Choroid plexus epithelial cell (primary cell): Measurements from ENCODE around the gene PHLDA2.
A peak's percentile ranks its signal among the peaks of the same experiment; 100 is the strongest.
"Not testable (repeated sequence)": the region's sequence is repeated elsewhere in the genome, so short reads cannot be mapped to it uniquely, and the experiment has no call there.

Experiments used
- DNase-seq: peaks from one replicate; pipeline ENCODE4 v3.0.0-alpha.2; 2010; ENCODE audit warnings: low read depth
- H3K4me3 ChIP-seq: 2 replicates; pipeline ENCODE4 v1.5.1; 2011; ENCODE audit warnings: low read depth, mild to moderate bottlenecking, control low read depth, low read length, moderate library complexity
- CTCF ChIP-seq: conservative IDR thresholded peaks from 2 replicates; pipeline ENCODE4 v1.5.1; 2011; ENCODE audit warnings: low read depth, mild to moderate bottlenecking, control low read depth, inconsistent platforms, low read length, moderate library complexity

The PHLDA2 gene

GRCh38 chr11:2912498-2912897, 16.7 kb downstream of the PHLDA2 start:
- TF ChIP-seq CTCF: no peak
- no peak overlapping the region for H3K4me3 ChIP-seq
- DNase-seq: peak; percentile 77

DNA sequence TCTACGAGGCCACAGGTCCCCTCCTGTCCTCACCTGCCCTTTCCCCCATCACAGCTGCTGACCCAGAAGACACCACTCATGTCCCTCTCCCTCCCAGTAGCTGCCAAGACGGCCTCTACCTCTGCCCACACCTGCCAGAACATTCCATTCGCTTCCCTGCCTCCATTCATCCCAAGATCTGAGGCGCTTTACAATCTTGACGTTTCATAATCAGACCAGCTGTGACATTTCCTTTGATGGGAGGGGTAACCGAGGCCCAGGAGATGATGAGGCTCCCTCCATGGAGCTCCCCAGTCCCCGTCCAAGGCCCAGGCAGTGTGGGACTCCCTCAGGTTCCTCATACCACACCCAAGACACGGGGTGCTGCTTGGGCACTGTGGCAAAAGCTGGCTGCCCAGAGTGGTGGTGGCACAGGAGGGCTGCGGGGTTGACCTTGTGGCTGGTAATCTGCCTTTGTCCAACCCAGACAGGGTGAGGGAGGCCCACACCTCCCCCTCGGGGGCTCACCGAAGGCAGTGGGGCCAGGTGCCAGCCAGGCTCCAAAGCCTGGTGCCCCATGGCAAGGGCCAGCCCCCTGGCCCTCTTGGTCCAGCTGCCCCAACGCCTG, 17.3 kb downstream of the PHLDA2 start:
- no peak for TF ChIP-seq CTCF
- DNase-seq: no peak
- H3K4me3 ChIP-seq: no peak overlapping the region

GRCh38 chr11:2911088-2911784, 18.0 kb downstream of the PHLDA2 start:
- H3K4me3 ChIP-seq: no peak overlapping the region
- no peak for TF ChIP-seq CTCF
- no peak for DNase-seq

GRCh38 chr11:2910401-2910955, 18.7 kb downstream of the PHLDA2 start:
- H3K4me3 ChIP-seq: no peak overlapping the region
- no peak for TF ChIP-seq CTCF
- DNase-seq: no peak

DNA sequence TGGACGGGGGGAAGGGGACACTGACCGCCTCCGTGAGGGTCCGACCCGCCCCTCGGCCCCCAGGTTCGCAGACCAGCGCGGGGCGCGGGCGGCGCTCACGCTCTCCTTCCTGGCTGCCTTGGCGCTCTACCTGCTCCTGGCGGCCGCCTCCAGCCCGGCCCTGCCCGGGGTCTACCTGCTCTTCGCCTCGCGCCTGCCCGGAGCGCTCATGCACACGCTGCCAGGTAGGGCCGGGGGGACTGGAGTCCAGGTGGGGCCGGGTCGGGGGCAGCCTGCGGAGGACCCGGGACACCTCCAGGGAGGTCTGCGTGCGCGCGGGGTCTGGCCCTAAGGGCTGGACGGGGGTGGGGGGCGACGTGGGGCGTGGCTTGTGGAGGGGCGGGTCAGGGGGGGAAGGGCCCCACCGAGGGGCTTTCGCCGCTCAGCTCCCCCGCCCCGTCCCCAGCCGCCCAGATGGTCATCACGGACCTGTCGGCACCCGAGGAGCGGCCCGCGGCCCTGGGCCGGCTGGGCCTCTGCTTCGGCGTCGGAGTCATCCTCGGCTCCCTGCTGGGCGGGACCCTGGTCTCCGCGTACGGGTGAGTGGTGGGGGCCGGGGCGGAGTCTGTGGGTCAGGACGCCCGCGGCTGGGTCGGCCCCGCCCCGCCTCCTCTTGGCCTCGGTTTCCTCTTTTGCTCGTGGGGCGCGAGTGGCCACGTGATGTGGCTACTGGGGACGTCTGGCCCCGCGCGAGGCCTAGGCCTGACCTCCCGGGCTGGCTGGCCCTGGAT, 19.9 kb downstream of the PHLDA2 start:
- no peak for DNase-seq
- H3K4me3 ChIP-seq: peak overlapping the region; percentile 11
- TF ChIP-seq CTCF: no peak

DNA sequence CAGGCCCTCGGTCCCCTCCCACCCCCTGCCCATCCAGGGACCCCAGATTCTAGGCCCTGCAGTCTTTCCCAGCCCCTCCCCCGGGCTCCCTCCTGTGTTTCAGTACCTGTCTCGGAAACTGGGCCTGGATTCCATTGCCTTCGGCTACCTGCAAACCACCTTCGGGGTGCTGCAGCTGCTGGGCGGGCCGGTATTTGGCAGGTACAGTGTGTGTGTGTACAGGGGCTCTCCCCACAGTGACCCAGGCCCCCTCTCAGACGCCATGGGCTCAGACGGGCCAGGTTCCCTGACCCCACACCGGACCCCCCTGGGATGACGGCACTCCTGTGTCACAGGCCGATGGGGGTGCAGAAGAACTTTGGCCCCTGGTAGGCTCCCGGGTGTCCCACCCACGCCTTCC, 21.1 kb downstream of the PHLDA2 start:
- no peak for TF ChIP-seq CTCF
- no peak for DNase-seq
- H3K4me3 ChIP-seq: no peak overlapping the region

DNA sequence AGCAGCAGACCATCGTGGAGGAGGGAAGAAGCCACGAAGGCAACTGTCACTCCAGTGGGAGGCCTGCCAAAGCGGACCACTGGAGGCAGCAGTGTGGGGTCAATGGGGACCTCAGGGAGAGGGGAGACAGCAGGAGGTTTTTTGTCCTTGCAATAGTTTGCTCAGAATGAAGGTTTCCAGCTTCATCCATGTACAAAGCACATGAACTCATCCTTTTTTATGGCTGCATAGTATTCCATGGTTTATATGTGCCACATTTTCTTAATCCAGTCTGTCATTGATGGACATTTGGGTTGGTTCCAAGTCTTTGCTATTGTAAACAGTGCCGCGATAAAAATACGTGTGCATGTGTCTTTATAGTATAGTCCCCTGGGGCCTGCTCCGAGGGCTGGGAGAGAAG, 23.9 kb downstream of the PHLDA2 start:
- DNase-seq, H3K4me3 ChIP-seq: not testable (repeated sequence)
